B cell (primary cell): ENCODE data around the gene QKI. TPM values are rescaled to one million over a fixed set of nuclear protein-coding genes. Genes with fewer than 3 reads are reported as not detected.

Source experiments
- ATAC-seq: fragments of 200-7000 bp; cut with Tn5 transposase; one replicate; pipeline ENCODE4 v1.10.0; 2021; ENCODE audit warnings: low read depth, mild to moderate bottlenecking, moderate number of reproducible peaks, moderate library complexity
- CTCF ChIA-PET: fragments of 350-600 bp; sonication (Branson Sonifier 250); formaldehyde crosslinking; loops from one replicate; lab custom pipeline; 2021; ENCODE audit warnings: antibody characterized with exemption, inconsistent platforms; lab: Charles Lee
- POLR2A ChIA-PET: fragments of 350-600 bp; sonication (Branson Sonifier 250); formaldehyde crosslinking; loops from one replicate; lab custom pipeline; 2021; ENCODE audit warnings: antibody characterized with exemption; lab: Charles Lee
- DNase-seq: peaks from one replicate; pipeline ENCODE4 v3.0.0; 2013
- H2AFZ ChIP-seq: 2 replicates; pipeline ENCODE4 v1.6.1; 2012; ENCODE audit warnings: mild to moderate bottlenecking, low read depth, low read length; ENCODE audit not compliant: insufficient read depth, poor library complexity, severe bottlenecking
- H3K27ac ChIP-seq, 2 donors: 1 replicate in 1 of 2; 2 replicates in 1 of 2; pipeline ENCODE4 v1.5.1; 2012 to 2013; ENCODE audit warnings: low read length in 2 of 2, mild to moderate bottlenecking in 2 of 2, moderate library complexity in 1 of 2
- H3K27me3 ChIP-seq, 4 experiments: fragments of 200-600 bp in 1 of 4; sonication (generic) in 1 of 4; replicated peaks in 1 of 4; 1 replicate in 2 of 4; 2 replicates in 2 of 4; pipeline versions ENCODE4 v1.6.1 to v1.7.0; 2013 to 2016; ENCODE audit warnings: low read length in 3 of 4, mild to moderate bottlenecking in 2 of 4, mixed read lengths in 1 of 4, moderate library complexity in 1 of 4; ENCODE audit not compliant: insufficient read depth in 4 of 4, control insufficient read depth in 3 of 4; ENCODE audit errors: control extremely low read depth in 1 of 4
- H3K36me3 ChIP-seq, 2 experiments: replicated peaks in 1 of 2; 1 replicate in 1 of 2; 2 replicates in 1 of 2; pipeline versions ENCODE4 v1.6.1 to v1.7.1; 2013; ENCODE audit warnings: low read length in 1 of 2; ENCODE audit not compliant: insufficient read depth in 2 of 2, control insufficient read depth in 1 of 2; ENCODE audit errors: control extremely low read depth in 1 of 2, extremely low read depth in 1 of 2
- H3K4me1 ChIP-seq, 2 donors: fragments of 200-600 bp in 1 of 2; sonication (generic) in 1 of 2; 1 replicate in 1 of 2; 2 replicates in 1 of 2; pipeline versions ENCODE4 v1.5.1 to v1.6.1; 2013 to 2017; ENCODE audit warnings: low read length in 2 of 2; ENCODE audit not compliant: control insufficient read depth in 2 of 2, insufficient read depth in 2 of 2
- H3K4me2 ChIP-seq: replicated peaks from 2 replicates; pipeline ENCODE3; 2012; ENCODE audit warnings: mild to moderate bottlenecking, low read depth, low read length; ENCODE audit not compliant: poor library complexity, severe bottlenecking
- H3K4me3 ChIP-seq, 5 experiments: fragments of 200-600 bp in 1 of 5; sonication (generic) in 1 of 5; 1 replicate in 3 of 5; 2 replicates in 2 of 5; pipeline versions ENCODE4 v1.5.1 to v1.7.0; 2011 to 2016; ENCODE audit warnings: low read length in 4 of 5, mild to moderate bottlenecking in 4 of 5, low read depth in 2 of 5, control low read depth in 1 of 5, moderate library complexity in 1 of 5; ENCODE audit not compliant: insufficient read depth in 1 of 5; ENCODE audit errors: control extremely low read depth in 1 of 5, extremely low read depth in 1 of 5
- H3K79me2 ChIP-seq: fragments of 200-600 bp; sonication (generic); one replicate; pipeline ENCODE4 v1.6.0; 2016; ENCODE audit warnings: low read length; ENCODE audit not compliant: control insufficient read depth, insufficient read depth
- H3K9ac ChIP-seq: fragments of 200-600 bp; sonication (generic); 2 replicates; pipeline ENCODE4 v1.6.1; 2017; ENCODE audit warnings: mild to moderate bottlenecking, low read length, moderate library complexity
- H3K9me3 ChIP-seq, 3 donors: one replicate each; pipeline versions ENCODE4 v1.6.1 to v1.7.1; 2013; ENCODE audit warnings: low read length in 2 of 3; ENCODE audit not compliant: control insufficient read depth in 2 of 3, insufficient read depth in 1 of 3; ENCODE audit errors: control extremely low read depth in 1 of 3
- H4K20me1 ChIP-seq: 2 replicates; pipeline ENCODE4 v1.6.0; 2012; ENCODE audit warnings: mild to moderate bottlenecking, low read length; ENCODE audit not compliant: insufficient read depth, control insufficient read depth, poor library complexity, severe bottlenecking
- H3K27ac Mint-ChIP-seq: one replicate; pipeline ENCODE4 v1.8.0; 2021; ENCODE audit warnings: mixed read lengths
- H3K27me3 Mint-ChIP-seq: one replicate; pipeline ENCODE4 v1.8.0; 2021; ENCODE audit warnings: mixed read lengths
- H3K4me1 Mint-ChIP-seq: one replicate; pipeline ENCODE4 v1.8.0; 2021; ENCODE audit warnings: mixed read lengths
- H3K4me3 Mint-ChIP-seq: one replicate; pipeline ENCODE4 v1.8.0; 2021; ENCODE audit warnings: mixed read lengths
- H3K9me3 Mint-ChIP-seq: one replicate; pipeline ENCODE4 v1.8.0; 2022; ENCODE audit warnings: mixed read lengths; ENCODE audit not compliant: insufficient read depth
- EZH2 ChIP-seq: IDR thresholded peaks from 2 replicates; pipeline ENCODE4 v1.6.1; 2012; ENCODE audit warnings: borderline replicate concordance, low read depth, mild to moderate bottlenecking, moderate library complexity, low read length; ENCODE audit not compliant: insufficient read depth, poor library complexity, severe bottlenecking
- WGBS: methylation state at CpG from one replicate; pipeline ENCODE4 v1.1.5; 2013; ENCODE audit warnings: missing lambda C conversion rate; ENCODE audit not compliant: insufficient coverage; 5-methylcytosine and 5-hydroxymethylcytosine counted together
- intact Hi-C: fragments of 100-400 bp; cut with micrococcal nuclease; formaldehyde crosslinking; loops from one replicate; pipeline ENCODE4 v1.10.0; 2022
- polyA plus RNA-seq: library from polyadenylated mRNA; depleted of rRNA; stranded (reverse); fragments of >200 nt; gene quantifications from 2 replicates; pipeline ENCODE4 v1.2.3, GENCODE V29; 2012
- total RNA-seq, 2 donors: library from RNA; stranded (reverse); fragments of 120-200 nt in 1 of 2; gene quantifications; 1 replicate in 1 of 2; 2 replicates in 1 of 2; pipeline versions ENCODE4 v1.2.3 to v1.2.4, GENCODE V29; 2013 to 2022
- TF ChIP-seq, protein P1 (sequence below): fragments of 200-600 bp; IDR thresholded peaks from one replicate; pipeline ENCODE4 v1.8.0; 2022; ENCODE audit warnings: antibody characterized with exemption, mild to moderate bottlenecking

Gene QKI
- total and polyA plus RNA-seq, 2 donors (not counting 1 experiment from before 2014, with no cell fraction given): 38.8 to 79.5 TPM

GRCh38 chr6:163564534-163564933, 150.0 kb downstream of the QKI start:
- H2AFZ ChIP-seq: no peak overlapping the region
- no peaks in the 10 kb centered on the region for H3K4me1 Mint-ChIP-seq

DNA sequence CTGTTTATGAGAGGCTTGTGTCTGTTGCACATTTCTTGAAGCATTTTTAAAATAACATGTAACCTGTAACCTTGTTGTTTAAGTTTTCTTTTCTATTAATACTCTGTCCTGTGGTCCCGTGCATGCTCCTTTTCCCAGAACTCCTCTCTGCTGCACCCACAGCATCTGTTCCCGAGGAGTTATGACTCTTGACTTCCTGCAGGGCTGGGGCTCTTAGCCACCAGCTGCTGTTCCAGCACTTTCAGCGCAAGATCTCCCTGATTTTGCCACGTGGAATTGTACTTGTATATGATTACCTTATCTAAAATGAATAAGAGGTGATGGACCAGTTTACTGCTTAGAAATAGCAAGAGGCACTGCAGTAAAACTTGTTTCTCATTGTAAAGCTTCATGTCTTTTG, 150.6 kb downstream of the QKI start:
- WGBS: no CpG with 5 or more reads among the region's 4 CpGs
- ChIA-PET POLR2A (no interaction called here), CTCF (no interaction called here)
- H3K79me2 ChIP-seq: peaks cover 5% of the 10 kb centered on the region
- H3K4me2 ChIP-seq: no peak overlapping the region
- H4K20me1 ChIP-seq: no peaks in the 10 kb centered on the region
- H3K9me3 ChIP-seq: no peaks in the 10 kb centered on the region
- no peaks in the 10 kb centered on the region for H3K9me3 Mint-ChIP-seq
- H3K36me3 ChIP-seq: peaks cover 0 to 45% of the 10 kb centered on the region in 2 experiments
- no peak overlapping the region for H3K27ac ChIP-seq
- H3K27ac Mint-ChIP-seq: no peak overlapping the region
- H3K4me1 ChIP-seq: no peaks in the 10 kb centered on the region
- intact Hi-C loops: no loop called here
- H3K4me1 Mint-ChIP-seq: no peaks in the 10 kb centered on the region
- DNase-seq (no peak), ATAC-seq (no peak)
- H3K27me3 Mint-ChIP-seq: no peaks in the 10 kb centered on the region
- TF ChIP-seq EZH2: no peak
- TF ChIP-seq, protein P1, sequence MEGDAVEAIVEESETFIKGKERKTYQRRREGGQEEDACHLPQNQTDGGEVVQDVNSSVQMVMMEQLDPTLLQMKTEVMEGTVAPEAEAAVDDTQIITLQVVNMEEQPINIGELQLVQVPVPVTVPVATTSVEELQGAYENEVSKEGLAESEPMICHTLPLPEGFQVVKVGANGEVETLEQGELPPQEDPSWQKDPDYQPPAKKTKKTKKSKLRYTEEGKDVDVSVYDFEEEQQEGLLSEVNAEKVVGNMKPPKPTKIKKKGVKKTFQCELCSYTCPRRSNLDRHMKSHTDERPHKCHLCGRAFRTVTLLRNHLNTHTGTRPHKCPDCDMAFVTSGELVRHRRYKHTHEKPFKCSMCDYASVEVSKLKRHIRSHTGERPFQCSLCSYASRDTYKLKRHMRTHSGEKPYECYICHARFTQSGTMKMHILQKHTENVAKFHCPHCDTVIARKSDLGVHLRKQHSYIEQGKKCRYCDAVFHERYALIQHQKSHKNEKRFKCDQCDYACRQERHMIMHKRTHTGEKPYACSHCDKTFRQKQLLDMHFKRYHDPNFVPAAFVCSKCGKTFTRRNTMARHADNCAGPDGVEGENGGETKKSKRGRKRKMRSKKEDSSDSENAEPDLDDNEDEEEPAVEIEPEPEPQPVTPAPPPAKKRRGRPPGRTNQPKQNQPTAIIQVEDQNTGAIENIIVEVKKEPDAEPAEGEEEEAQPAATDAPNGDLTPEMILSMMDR: no peak
- H3K4me3 ChIP-seq: no peak overlapping the region
- no peaks in the 10 kb centered on the region for H3K27me3 ChIP-seq
- H3K4me3 Mint-ChIP-seq: no peak overlapping the region
- no peak overlapping the region for H3K9ac ChIP-seq
- no peak overlapping the region for H2AFZ ChIP-seq

More at GRCh38 chr6:163564534-163564933, 150.0 kb downstream of the QKI start:
- DNase-seq (no peak), ATAC-seq (no peak)
- no peaks in the 10 kb centered on the region for H3K9me3 Mint-ChIP-seq
- H3K4me3 Mint-ChIP-seq: no peak overlapping the region
- no peaks in the 10 kb centered on the region for H3K27me3 Mint-ChIP-seq
- no peak for TF ChIP-seq EZH2
- TF ChIP-seq, protein P1: no peak
- H3K27ac Mint-ChIP-seq: no peak overlapping the region
- no peaks in the 10 kb centered on the region for H3K27me3 ChIP-seq
- H3K36me3 ChIP-seq: peaks cover 0 to 45% of the 10 kb centered on the region in 2 experiments
- no peaks in the 10 kb centered on the region for H3K9me3 ChIP-seq
- ChIA-PET POLR2A (no interaction called here), CTCF (no interaction called here)
- no peak overlapping the region for H3K4me2 ChIP-seq
- no peak overlapping the region for H3K4me3 ChIP-seq
- intact Hi-C loops: no loop called here
- no peaks in the 10 kb centered on the region for H4K20me1 ChIP-seq
- H3K27ac ChIP-seq: no peak overlapping the region
- H3K9ac ChIP-seq: no peak overlapping the region
- peaks cover 5% of the 10 kb centered on the region for H3K79me2 ChIP-seq
- WGBS: 92% methylated on average over 2 of the region's 3 CpGs
- H3K4me1 ChIP-seq: no peaks in the 10 kb centered on the region
